Measurements from ENCODE around the gene TRANK1. TPM values are rescaled to one million over a fixed set of nuclear protein-coding genes. Genes with fewer than 3 reads are reported as not detected.

TRANK1 gene
- total and polyA plus RNA-seq, 2 of the 4 experiments (the other 2 are of a cell fraction), result 7.9 to 12.7 TPM

DNA sequence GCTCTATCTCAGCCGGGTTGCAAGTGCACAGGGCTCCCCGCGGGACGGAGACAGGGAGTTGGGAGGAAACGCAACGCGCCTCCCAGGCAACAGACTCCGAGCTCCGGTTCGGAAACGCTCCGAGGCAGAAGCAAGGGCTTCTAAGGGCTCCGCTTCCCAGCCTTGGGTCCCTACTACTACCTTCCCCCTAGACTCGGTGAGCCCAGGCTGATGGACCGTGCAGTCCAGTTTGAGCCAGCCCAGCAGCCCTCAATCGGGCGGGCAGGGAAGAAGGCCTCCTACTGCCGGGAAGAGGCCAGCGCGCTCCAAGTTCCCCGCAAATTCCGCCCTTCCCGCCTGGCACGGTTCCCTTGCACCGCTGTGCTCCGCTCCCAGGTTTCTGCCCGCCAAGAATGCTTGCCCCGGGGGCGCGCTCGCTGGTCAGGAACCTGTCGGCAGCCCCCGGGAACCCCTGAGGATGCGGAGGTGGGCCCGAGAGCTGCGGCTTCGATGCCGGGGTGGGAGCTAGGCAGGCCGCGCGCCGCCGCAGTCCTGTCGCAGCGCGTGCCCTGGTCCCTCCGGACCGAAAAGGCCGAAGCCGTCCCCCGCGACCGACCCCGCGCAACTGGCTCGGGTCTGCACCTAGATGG lies 728 bp downstream of the TRANK1 start:
- dilution Hi-C loops (cut with HindIII; ENCODE audit: low sequenced_read_pairs, unreplicated experiment), result no loop called here
- ATAC-seq (ENCODE audit: low read depth) (peak; percentile 78), DNase-seq (peak; percentile 59)
- Histone ChIP-seq H3K9me3 (ENCODE audit: control insufficient read depth, insufficient read depth, low read length) (peaks cover 3% of the 10 kb centered on the region; the same call in 1 of the 2 replicates), H2BK120ac (ENCODE audit: low read depth, low read length) (peak overlapping the region; percentile 30; the same call in 1 of the 2 replicates), H3K27ac (ENCODE audit: insufficient read depth, low read length) (peak overlapping the region; percentile 73), H3K36me3 (ENCODE audit: control insufficient read depth, insufficient read depth, low read length) (no peaks in the 10 kb centered on the region), H3K27me3 (ENCODE audit: control insufficient read depth, insufficient read depth, low read length) (no peaks in the 10 kb centered on the region), H2AK5ac (ENCODE audit: low read depth, low read length) (no peak overlapping the region), H3K14ac (replicated peaks; ENCODE audit: low read depth, low read length) (peak overlapping the region; percentile 53), H3K18ac (ENCODE audit: low read depth, low read length) (peak overlapping the region; percentile 37; the same call in 1 of the 2 replicates), H4K91ac (ENCODE audit: insufficient read depth, low read depth, low read length) (peak overlapping the region; percentile 72), H4K5ac (ENCODE audit: low read depth, low read length) (peak overlapping the region; percentile 21; the same call in 1 of the 2 replicates), H3K4me1 (ENCODE audit: control insufficient read depth, insufficient read depth, low read length) (peaks cover 8% of the 10 kb centered on the region), H2AFZ (replicated peaks; ENCODE audit: low read length, poor library complexity) (peak overlapping the region; percentile 97), H4K8ac (ENCODE audit: low read depth in 2 of 2, low read length in 2 of 2) (peak overlapping the region; percentile 65 to 86), H2BK5ac (ENCODE audit: low read depth, low read length, poor library complexity, severe bottlenecking) (no peak overlapping the region), H3K79me1 (ENCODE audit: low read depth in 1 of 2, low read length in 2 of 2) (peaks cover 8 to 28% of the 10 kb centered on the region in 2 experiments; a peak in 2 of 4 replicates), H2BK20ac (ENCODE audit: low read depth, low read length) (no peak overlapping the region), H3K4me2 (ENCODE audit: low read depth, low read length) (peak overlapping the region; percentile 79), H2BK15ac (ENCODE audit: low read depth, low read length) (peak overlapping the region; percentile 62; the same call in 1 of the 3 replicates), H2AK9ac (replicated peaks; ENCODE audit: low read depth, low read length, poor library complexity) (peak overlapping the region; percentile 56), H4K20me1 (ENCODE audit: insufficient read depth, low read length) (no peaks in the 10 kb centered on the region), H3K9ac (ENCODE audit: low read depth, low read length) (peak overlapping the region; percentile 84), H3K4ac (ENCODE audit: low read depth, low read length) (peak overlapping the region; percentile 55), H3K23ac (ENCODE audit: low read depth, low read length) (peak overlapping the region; percentile 74), H3K4me3 (ENCODE audit: insufficient read depth, low read depth, low read length) (peak overlapping the region; percentile 41), H3K9me1 (ENCODE audit: insufficient read depth, low read length) (peaks cover 6% of the 10 kb centered on the region; the same call in 1 of the 2 replicates), H3K56ac (ENCODE audit: extremely low read depth, insufficient read depth, low read length) (peak overlapping the region; percentile 22; the same call in 1 of the 2 replicates)
- TF ChIP-seq, protein P1, sequence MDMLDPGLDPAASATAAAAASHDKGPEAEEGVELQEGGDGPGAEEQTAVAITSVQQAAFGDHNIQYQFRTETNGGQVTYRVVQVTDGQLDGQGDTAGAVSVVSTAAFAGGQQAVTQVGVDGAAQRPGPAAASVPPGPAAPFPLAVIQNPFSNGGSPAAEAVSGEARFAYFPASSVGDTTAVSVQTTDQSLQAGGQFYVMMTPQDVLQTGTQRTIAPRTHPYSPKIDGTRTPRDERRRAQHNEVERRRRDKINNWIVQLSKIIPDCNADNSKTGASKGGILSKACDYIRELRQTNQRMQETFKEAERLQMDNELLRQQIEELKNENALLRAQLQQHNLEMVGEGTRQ (IDR thresholded peaks at IDR 0.05; ENCODE audit: low read depth, low read length), result no peak
- TF ChIP-seq, protein P2, sequence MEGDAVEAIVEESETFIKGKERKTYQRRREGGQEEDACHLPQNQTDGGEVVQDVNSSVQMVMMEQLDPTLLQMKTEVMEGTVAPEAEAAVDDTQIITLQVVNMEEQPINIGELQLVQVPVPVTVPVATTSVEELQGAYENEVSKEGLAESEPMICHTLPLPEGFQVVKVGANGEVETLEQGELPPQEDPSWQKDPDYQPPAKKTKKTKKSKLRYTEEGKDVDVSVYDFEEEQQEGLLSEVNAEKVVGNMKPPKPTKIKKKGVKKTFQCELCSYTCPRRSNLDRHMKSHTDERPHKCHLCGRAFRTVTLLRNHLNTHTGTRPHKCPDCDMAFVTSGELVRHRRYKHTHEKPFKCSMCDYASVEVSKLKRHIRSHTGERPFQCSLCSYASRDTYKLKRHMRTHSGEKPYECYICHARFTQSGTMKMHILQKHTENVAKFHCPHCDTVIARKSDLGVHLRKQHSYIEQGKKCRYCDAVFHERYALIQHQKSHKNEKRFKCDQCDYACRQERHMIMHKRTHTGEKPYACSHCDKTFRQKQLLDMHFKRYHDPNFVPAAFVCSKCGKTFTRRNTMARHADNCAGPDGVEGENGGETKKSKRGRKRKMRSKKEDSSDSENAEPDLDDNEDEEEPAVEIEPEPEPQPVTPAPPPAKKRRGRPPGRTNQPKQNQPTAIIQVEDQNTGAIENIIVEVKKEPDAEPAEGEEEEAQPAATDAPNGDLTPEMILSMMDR (conservative IDR thresholded peaks at IDR 0.05; ENCODE audit: low read depth, low read length), result peak; percentile 13; the same call in 1 of the 2 replicates
- 0% methylated on average over 25 of the region's 56 CpGs; no CpG with 5 or more reads in 1 of the 2 experiments for WGBS, 2 experiments (ENCODE audit: extremely low coverage in 2 of 2, insufficient read length in 1 of 2)
- CTCF ChIA-PET, result interaction anchor here (0.7 to 3.4 kb wide), 3 partner anchors 14 to 129 kb away, joined by 3 to 15 read pairs (median 4); no protein-coding TSS in a partner anchor
- BruUV-seq (replicated peaks), result no TSS peak
- intact Hi-C loops (cut with micrococcal nuclease), result no loop called here
- POLR2A ChIA-PET (ENCODE audit: unreplicated experiment), result interaction anchor here (0.6 to 1.2 kb wide), 2 partner anchors 8 to 210 kb away, joined by 3 to 4 read pairs; no protein-coding TSS in a partner anchor
- in situ Hi-C loops (cut with MboI; ENCODE audit: low sequenced_read_pairs), result no loop called here

Measured in IMR-90 (cell line).